ENCODE results near the gene CANT1.
A peak's percentile ranks its signal among the peaks of the same experiment; 100 is the strongest.

The CANT1 gene

GRCh38 chr17:79046197-79046915 is 36.8 kb upstream of the CANT1 start:
- H3K27ac ChIP-seq, result no peak overlapping the region
- TF ChIP-seq ZFX (IDR thresholded peaks at IDR 0.05; ENCODE audit: borderline replicate concordance) (no peak), CTCF (IDR thresholded peaks at IDR 0.05) (peak; percentile 70)

GRCh38 chr17:79045842-79046196 is 36.3 kb upstream of the CANT1 start:
- no peak overlapping the region for H3K27ac ChIP-seq
- no peak for TF ChIP-seq ZFX (IDR thresholded peaks at IDR 0.05; ENCODE audit: borderline replicate concordance)
- TF ChIP-seq CTCF (IDR thresholded peaks at IDR 0.05), result peak; percentile 97

GRCh38 chr17:79045001-79045729 is 35.6 kb upstream of the CANT1 start:
- TF ChIP-seq CTCF (IDR thresholded peaks at IDR 0.05) (no peak), ZFX (IDR thresholded peaks at IDR 0.05; ENCODE audit: borderline replicate concordance) (no peak)
- H3K27ac ChIP-seq, result no peak overlapping the region

- TF ChIP-seq ZFX (IDR thresholded peaks at IDR 0.05; ENCODE audit: borderline replicate concordance) (no peak), CTCF (IDR thresholded peaks at IDR 0.05) (no peak)
- H3K27ac ChIP-seq, result no peak overlapping the region
These were observed 34.9 kb upstream of the CANT1 start for GRCh38 chr17:79044462-79044861.

GRCh38 chr17:79043931-79044320 is 34.4 kb upstream of the CANT1 start:
- TF ChIP-seq ZFX (IDR thresholded peaks at IDR 0.05; ENCODE audit: borderline replicate concordance) (no peak), CTCF (IDR thresholded peaks at IDR 0.05) (no peak)

GRCh38 chr17:79043191-79043930 is 33.8 kb upstream of the CANT1 start:
- H3K27ac ChIP-seq, result no peak overlapping the region
- TF ChIP-seq ZFX (IDR thresholded peaks at IDR 0.05; ENCODE audit: borderline replicate concordance) (no peak), CTCF (IDR thresholded peaks at IDR 0.05) (no peak)

More at GRCh38 chr17:79043931-79044320, 34.4 kb upstream of the CANT1 start:
- no peak overlapping the region for H3K27ac ChIP-seq

Measured in 22Rv1 (cell line).